H1 (cell line): ENCODE data around the gene CLIP4. TPM values are rescaled to one million over a fixed set of nuclear protein-coding genes. Genes with fewer than 3 reads are reported as not detected.

Experiments
- CTCF ChIA-PET: fragments of 300-600 bp; sonication (Branson Sonifier 250); formaldehyde crosslinking; loops from one replicate; lab custom pipeline; 2021; ENCODE audit not compliant: partially characterized antibody; lab: Charles Lee
- POLR2A ChIA-PET: fragments of 300-600 bp; sonication (Branson Sonifier 250); formaldehyde crosslinking; loops from one replicate; lab custom pipeline; 2021; ENCODE audit warnings: inconsistent platforms; ENCODE audit not compliant: partially characterized antibody; lab: Charles Lee
- DNase-seq, 2 experiments: peaks; one replicate each; pipeline versions ENCODE4 v3.0.0 to v3.0.0-alpha.2; 2010 to 2022; ENCODE audit warnings: low spot score in 2 of 2, low read depth in 1 of 2, mixed read lengths in 1 of 2
- FAIRE-seq: peaks from 2 replicates; lab custom pipeline; 2011; peaks lifted over from hg19 to GRCh38; lab: Jason Lieb, UNC
- H2AFZ ChIP-seq: 2 replicates; pipeline ENCODE4 v1.8.1; 2012; ENCODE audit warnings: low read length, inconsistent platforms
- H2AK5ac ChIP-seq: 2 replicates; pipeline ENCODE4 v1.6.1; 2013; ENCODE audit warnings: low read depth, low read length
- H2BK120ac ChIP-seq: replicated peaks from 2 replicates; pipeline ENCODE3; 2013; ENCODE audit warnings: low read depth, low read length, inconsistent platforms
- H2BK12ac ChIP-seq: 2 replicates; pipeline ENCODE4 v1.6.1; 2013; ENCODE audit warnings: low read depth, low read length
- H2BK15ac ChIP-seq: 2 replicates; pipeline ENCODE4 v1.6.1; 2013; ENCODE audit warnings: low read length
- H2BK20ac ChIP-seq: 2 replicates; pipeline ENCODE4 v1.6.1; 2013; ENCODE audit warnings: low read length
- H2BK5ac ChIP-seq: 2 replicates; pipeline ENCODE4 v1.6.1; 2013; ENCODE audit warnings: low read depth, low read length
- H3K14ac ChIP-seq: 2 replicates; pipeline ENCODE4 v1.6.1; 2013; ENCODE audit warnings: inconsistent platforms; ENCODE audit not compliant: insufficient read length
- H3K18ac ChIP-seq: 2 replicates; pipeline ENCODE4 v1.6.1; 2013; ENCODE audit warnings: low read length; ENCODE audit errors: extremely low read depth
- H3K23ac ChIP-seq: 2 replicates; pipeline ENCODE4 v1.6.1; 2013; ENCODE audit warnings: inconsistent platforms; ENCODE audit not compliant: insufficient read length
- H3K23me2 ChIP-seq: 2 replicates; pipeline ENCODE4 v1.6.1; 2013; ENCODE audit warnings: low read depth, low read length
- H3K27ac ChIP-seq: 2 replicates; pipeline ENCODE4 v1.6.1; 2011; ENCODE audit warnings: low read depth, low read length, inconsistent platforms
- H3K27me3 ChIP-seq, 4 experiments: replicated peaks in 1 of 4; 1 replicate in 1 of 4; 2 replicates in 3 of 4; pipeline versions ENCODE4 v1.6.1 to v1.8.1; 2011 to 2013; ENCODE audit warnings: low read length in 3 of 4, mild to moderate bottlenecking in 3 of 4, inconsistent platforms in 2 of 4, mixed read lengths in 2 of 4, moderate library complexity in 1 of 4; ENCODE audit not compliant: control insufficient read depth in 3 of 4, insufficient read depth in 3 of 4; ENCODE audit errors: extremely low read depth in 1 of 4
- H3K36me3 ChIP-seq, 4 experiments: 2 replicates each; pipeline versions ENCODE4 v1.6.1 to v1.8.1; 2011 to 2013; ENCODE audit warnings: mild to moderate bottlenecking in 4 of 4, low read length in 3 of 4, moderate library complexity in 2 of 4, control low read depth in 1 of 4, inconsistent platforms in 1 of 4; ENCODE audit not compliant: insufficient read depth in 4 of 4, control insufficient read depth in 2 of 4
- H3K4ac ChIP-seq: replicated peaks from 2 replicates; pipeline ENCODE3; 2013; ENCODE audit warnings: low read length, low read depth, mixed read lengths, inconsistent platforms; ENCODE audit not compliant: insufficient read length
- H3K4me1 ChIP-seq, 4 experiments: replicated peaks in 1 of 4; 1 replicate in 1 of 4; 2 replicates in 3 of 4; pipeline versions ENCODE4 v1.6.1 to v1.8.1; 2011 to 2013; ENCODE audit warnings: low read length in 3 of 4, inconsistent platforms in 2 of 4, mixed read lengths in 1 of 4; ENCODE audit not compliant: insufficient read depth in 4 of 4, control insufficient read depth in 3 of 4
- H3K4me2 ChIP-seq, 2 experiments: 2 replicates each; pipeline versions ENCODE4 v1.6.1 to v1.8.1; 2011 to 2013; ENCODE audit warnings: low read depth in 2 of 2, low read length in 2 of 2, control low read depth in 1 of 2, inconsistent platforms in 1 of 2, mild to moderate bottlenecking in 1 of 2; ENCODE audit not compliant: insufficient read depth in 1 of 2
- H3K4me3 ChIP-seq, 4 experiments: fragments of 200-600, 300-600 bp in 1 of 4; sonication (generic), shearing (Covaris generic), sonication (Bioruptor Twin) in 1 of 4; 2 replicates each; pipeline versions ENCODE4 v1.5.1 to v1.8.1; 2011 to 2016; ENCODE audit warnings: low read length in 4 of 4, low read depth in 3 of 4, control low read depth in 2 of 4, inconsistent platforms in 2 of 4, mild to moderate bottlenecking in 2 of 4, mixed read lengths in 1 of 4, moderate library complexity in 1 of 4; ENCODE audit not compliant: insufficient read depth in 2 of 4; ENCODE audit errors: extremely low read depth in 1 of 4
- H3K56ac ChIP-seq: replicated peaks from 2 replicates; pipeline ENCODE3; 2013; ENCODE audit warnings: low read depth, mild to moderate bottlenecking, mixed read lengths, low read length, inconsistent platforms; ENCODE audit not compliant: insufficient read length
- H3K79me1 ChIP-seq: 2 replicates; pipeline ENCODE4 v1.6.1; 2013; ENCODE audit warnings: low read depth, low read length, control low read depth
- H3K79me2 ChIP-seq, 2 experiments: 2 replicates each; pipeline versions ENCODE4 v1.6.1 to v1.8.1; 2012 to 2013; ENCODE audit warnings: low read length in 2 of 2, mild to moderate bottlenecking in 2 of 2, inconsistent platforms in 1 of 2; ENCODE audit not compliant: insufficient read depth in 2 of 2, control insufficient read depth in 1 of 2
- H3K9ac ChIP-seq, 4 experiments: replicated peaks in 1 of 4; 1 replicate in 1 of 4; 2 replicates in 3 of 4; pipeline versions ENCODE4 v1.6.1 to v1.8.1; 2011 to 2013; ENCODE audit warnings: low read depth in 3 of 4, low read length in 3 of 4, control low read depth in 2 of 4, mild to moderate bottlenecking in 2 of 4, moderate library complexity in 2 of 4, inconsistent platforms in 1 of 4; ENCODE audit errors: extremely low read depth in 1 of 4
- H3K9me3 ChIP-seq, 2 experiments: 2 replicates each; pipeline versions ENCODE4 v1.6.1 to v1.8.1; 2012 to 2013; ENCODE audit warnings: mild to moderate bottlenecking in 2 of 2, moderate library complexity in 2 of 2, control low read depth in 1 of 2, inconsistent platforms in 1 of 2, low read depth in 1 of 2, low read length in 1 of 2, mixed read lengths in 1 of 2; ENCODE audit not compliant: insufficient read depth in 2 of 2
- H4K20me1 ChIP-seq, 2 experiments: replicated peaks in 1 of 2; 2 replicates each; pipeline versions ENCODE3 to v1.8.1; 2011 to 2013; ENCODE audit warnings: inconsistent platforms in 2 of 2, low read length in 2 of 2, mild to moderate bottlenecking in 1 of 2; ENCODE audit not compliant: insufficient read depth in 2 of 2, control insufficient read depth in 1 of 2
- H4K5ac ChIP-seq: 2 replicates; pipeline ENCODE4 v1.6.1; 2013; ENCODE audit warnings: low read length, low read depth, mixed read lengths, inconsistent platforms; ENCODE audit not compliant: insufficient read length
- H4K8ac ChIP-seq: 2 replicates; pipeline ENCODE4 v1.8.0; 2013; ENCODE audit warnings: mild to moderate bottlenecking, moderate library complexity, low read length, inconsistent platforms; ENCODE audit not compliant: insufficient read depth; ENCODE audit errors: extremely low read depth
- H4K91ac ChIP-seq: replicated peaks from 2 replicates; pipeline ENCODE3; 2013; ENCODE audit warnings: low read length, mixed read lengths, inconsistent platforms; ENCODE audit not compliant: insufficient read length
- BRCA1 ChIP-seq: IDR thresholded peaks from 2 replicates; pipeline ENCODE4 v1.6.1; 2012; ENCODE audit warnings: low read depth, low read length, improper control_type of control experiment
- CBX8 ChIP-seq: fragments of 300-800, 300-1000 bp; sonication (generic); IDR thresholded peaks from 2 replicates; pipeline ENCODE4 v1.7.1; 2016; ENCODE audit warnings: low read depth, low read length, borderline replicate concordance
- EP300 ChIP-seq, 2 experiments: IDR thresholded peaks; 1 replicate in 1 of 2; 2 replicates in 1 of 2; pipeline ENCODE4 v1.6.1; 2011 to 2012; ENCODE audit warnings: low read depth in 2 of 2, low read length in 2 of 2, mild to moderate bottlenecking in 2 of 2, borderline replicate concordance in 1 of 2, inconsistent platforms in 1 of 2, moderate library complexity in 1 of 2
- HDAC2 ChIP-seq, 2 experiments: fragments of 300-600 bp in 1 of 2; sonication (generic) in 1 of 2; IDR thresholded peaks; 2 replicates each; pipeline ENCODE4 v1.6.1; 2011 to 2012; ENCODE audit warnings: low read depth in 2 of 2, low read length in 2 of 2, mild to moderate bottlenecking in 2 of 2, moderate library complexity in 2 of 2, borderline replicate concordance in 1 of 2, inconsistent platforms in 1 of 2
- JUND ChIP-seq: IDR thresholded peaks from 2 replicates; pipeline ENCODE4 v1.6.1; 2011; ENCODE audit warnings: mild to moderate bottlenecking, improper control_type of control experiment, low read length
- MAFK ChIP-seq: IDR thresholded peaks from 2 replicates; pipeline ENCODE4 v1.6.1; 2012; ENCODE audit warnings: low read depth, mild to moderate bottlenecking, improper control_type of control experiment, low read length
- POU5F1 ChIP-seq: IDR thresholded peaks from 2 replicates; pipeline ENCODE4 v1.6.1; 2011; ENCODE audit warnings: low read depth, mild to moderate bottlenecking, low read length, moderate library complexity
- RAD21 ChIP-seq, 2 experiments: IDR thresholded peaks in 1 of 2; conservative IDR thresholded peaks in 1 of 2; 2 replicates each; pipeline ENCODE4 v1.6.1; 2011; ENCODE audit warnings: low read depth in 2 of 2, low read length in 2 of 2, improper control_type of control experiment in 1 of 2, inconsistent platforms in 1 of 2, mild to moderate bottlenecking in 1 of 2, moderate library complexity in 1 of 2
- RFX5 ChIP-seq: IDR thresholded peaks from 2 replicates; pipeline ENCODE4 v1.6.1; 2011; ENCODE audit warnings: low read depth, low read length, improper control_type of control experiment, borderline replicate concordance
- SIX5 ChIP-seq: IDR thresholded peaks from 2 replicates; pipeline ENCODE4 v1.6.1; 2011; ENCODE audit warnings: mild to moderate bottlenecking, low read depth, low read length
- USF2 ChIP-seq: IDR thresholded peaks from 2 replicates; pipeline ENCODE4 v1.6.1; 2011; ENCODE audit warnings: low read length, improper control_type of control experiment
- WGBS, 2 experiments: shearing (Covaris generic) in 1 of 2; methylation state at CpG; one replicate each; pipeline versions ENCODE4 v1.1.6 to v1.1.7; 2013 to 2015; ENCODE audit warnings: low lambda C conversion rate in 2 of 2, mixed read lengths in 2 of 2, inconsistent platforms in 1 of 2, low coverage in 1 of 2, missing lambda C conversion rate in 1 of 2; ENCODE audit not compliant: insufficient replicate concordance in 2 of 2, insufficient coverage in 1 of 2, insufficient read length in 1 of 2; ENCODE audit errors: extremely low coverage in 1 of 2, missing lambda C conversion rate in 1 of 2; 5-methylcytosine and 5-hydroxymethylcytosine counted together
- polyA plus RNA-seq, 7 experiments: library from polyadenylated mRNA; depleted of rRNA in 3 of 7; stranded (reverse) in 5 of 7; unstranded in 2 of 7; fragments of >200 nt in 5 of 7; fragments of 200-250 nt in 2 of 7; gene quantifications; 1 replicate in 5 of 7; 2 replicates in 1 of 7; 4 replicates in 1 of 7; pipeline versions ENCODE4 v1.2.1 to v1.2.3, GENCODE V29; 2011 to 2013; ENCODE audit warnings: missing spikeins in 2 of 7, mixed read lengths in 2 of 7
- total RNA-seq: library from RNA; stranded (reverse); fragmentation: NEBNext Ultra II Directional; extraction: Animal tissue kit (Norgen Biotek cat#: 25700); gene quantifications from 2 replicates; pipeline ENCODE4 v1.2.1, GENCODE V29; 2021
- TF ChIP-seq, protein P1 (sequence below): IDR thresholded peaks from 2 replicates; pipeline ENCODE4 v1.6.1; 2012; ENCODE audit warnings: inconsistent platforms

The CLIP4 gene
- total and polyA plus RNA-seq, 2 of the 8 experiments (the other 6 are each of a cell fraction or from before 2014, with no cell fraction given): 0.08 to 0.09 TPM

DNA sequence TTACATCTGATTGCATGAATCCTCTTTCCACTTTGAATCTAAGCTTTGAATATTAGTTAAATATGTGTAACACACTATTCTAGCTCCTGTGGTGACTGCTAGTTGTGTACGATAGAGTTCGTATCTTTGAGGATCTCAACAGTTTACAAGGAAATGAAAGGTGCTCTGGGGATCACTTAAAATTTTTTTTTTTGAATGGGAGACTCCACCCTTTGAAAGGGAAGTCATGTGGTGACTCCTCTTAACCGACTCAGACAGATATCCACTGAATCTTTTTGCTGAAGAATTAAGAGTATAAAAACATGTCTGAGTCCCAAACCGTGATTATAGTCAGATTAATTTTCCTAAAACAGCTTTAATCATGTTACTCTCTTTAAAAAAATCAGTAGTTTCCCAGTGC is 4.0 kb downstream of the CLIP4 start:
- Histone ChIP-seq H3K79me1 (no peaks in the 10 kb centered on the region), H3K23me2 (peaks cover 6% of the 10 kb centered on the region; the same call in 1 of the 2 replicates), H3K79me2 (no peaks in the 10 kb centered on the region), H3K4me3 (no peak overlapping the region), H3K27me3 (peaks cover 27 to 31% (median 28%) of the 10 kb centered on the region in 4 experiments), H2BK12ac (no peak overlapping the region), H3K56ac (no peak overlapping the region), H3K4me1 (peaks cover 0 to 5% (median 0%) of the 10 kb centered on the region in 4 experiments; a peak in 1 of 7 replicates), H2AFZ (no peak overlapping the region), H3K14ac (no peak overlapping the region), H3K23ac (no peak overlapping the region), H3K9me3 (no peaks in the 10 kb centered on the region), H2BK15ac (no peak overlapping the region), H2BK120ac (no peak overlapping the region), H2AK5ac (no peak overlapping the region), H3K18ac (no peak overlapping the region), H4K8ac (no peak overlapping the region), H3K36me3 (no peaks in the 10 kb centered on the region; a peak in 1 of 8 replicates), H2BK5ac (no peak overlapping the region), H4K20me1 (peaks cover 0 to 2% of the 10 kb centered on the region in 2 experiments), H3K4me2 (no peak overlapping the region), H4K5ac (no peak overlapping the region), H4K91ac (no peak overlapping the region), H3K4ac (no peak overlapping the region), H2BK20ac (no peak overlapping the region), H3K9ac (no peak overlapping the region), H3K27ac (no peak overlapping the region)
- ChIA-PET POLR2A (no interaction called here), CTCF (no interaction called here)
- no peak for DNase-seq
- 55% methylated on average over 4 of the region's 4 CpGs; no CpG with 5 or more reads in 1 of the 2 experiments for WGBS, 2 experiments
- FAIRE-seq: no peak
- TF ChIP-seq BRCA1 (no peak), POU5F1 (no peak), JUND (no peak), EP300 (IDR thresholded peaks at IDR 0.05; ENCODE audit: borderline replicate concordance in 1 of 2, low read depth in 2 of 2, low read length in 2 of 2) (no peak), RFX5 (no peak), USF2 (no peak), CBX8 (no peak), RAD21 (IDR thresholded peaks at IDR 0.05 in 1 of 2, conservative IDR thresholded peaks at IDR 0.05 in 1 of 2; ENCODE audit: low read depth in 2 of 2, low read length in 2 of 2) (no peak), SIX5 (no peak), MAFK (no peak), HDAC2 (IDR thresholded peaks at IDR 0.05; ENCODE audit: borderline replicate concordance in 1 of 2, low read depth in 2 of 2, low read length in 2 of 2) (no peak)
- TF ChIP-seq, protein P1, sequence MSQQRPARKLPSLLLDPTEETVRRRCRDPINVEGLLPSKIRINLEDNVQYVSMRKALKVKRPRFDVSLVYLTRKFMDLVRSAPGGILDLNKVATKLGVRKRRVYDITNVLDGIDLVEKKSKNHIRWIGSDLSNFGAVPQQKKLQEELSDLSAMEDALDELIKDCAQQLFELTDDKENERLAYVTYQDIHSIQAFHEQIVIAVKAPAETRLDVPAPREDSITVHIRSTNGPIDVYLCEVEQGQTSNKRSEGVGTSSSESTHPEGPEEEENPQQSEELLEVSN: no peak
